ENCODE data around the gene SPINT2. TPM values are rescaled to one million over a fixed set of nuclear protein-coding genes. Genes with fewer than 3 reads are reported as not detected.

The SPINT2 gene
- total RNA-seq (10 to 100 TPM; 35.7 to 40.4 TPM), polyA plus RNA-seq (10 to 100 TPM; 72.3 to 94.5 TPM)

GRCh38 chr19:38264486-38265212 is at the start of gene SPINT2:
SPINT2 (plus strand) TSS chr19:38264573; CDS start chr19:38264893, 320 bp downstream.
- Histone ChIP-seq H3K27ac (ENCODE audit: low read depth, low read length) (peak within 1 kb of the TSS; percentile 44), H3K27me3 (ENCODE audit: insufficient read depth, low read length) (no peaks in the 10 kb centered on the region), H3K4me1 (ENCODE audit: insufficient read depth, low read length) (peaks cover 21% of the 10 kb centered on the region), H3K4me3 (ENCODE audit: low read length in 2 of 2) (peak within 1 kb of the TSS; percentile 34 to 65), H3K9me3 (ENCODE audit: control insufficient read depth in 1 of 2, low read length in 2 of 2) (no peaks in the 10 kb centered on the region), H3K36me3 (ENCODE audit: insufficient read depth, low read length) (no peaks in the 10 kb centered on the region)
- Mint-ChIP-seq H3K27me3 (no peaks in the 10 kb centered on the region), H3K36me3 (no peaks in the 10 kb centered on the region), H3K9me3 (peaks cover 0 to under 1% (median 0%) of the 10 kb centered on the region in 8 donors), H3K27ac (peak within 1 kb of the TSS; percentile 67 to 95 (median 85)), H3K4me3 (peak within 1 kb of the TSS; percentile 84 to 90 (median 88)), H3K4me1 (peaks cover 17 to 33% (median 28%) of the 10 kb centered on the region in 4 donors)
- intact Hi-C loops (cut with micrococcal nuclease): loop anchor here (1.0 kb wide), 2 partner anchors 52 to 71 kb away; partner anchors contain the start of gene CATSPERG
- POLR2A ChIA-PET (ENCODE audit: partially characterized antibody): interaction anchor here (0.5 to 1.4 kb wide), 4 partner anchors 110 to 585 kb away, joined by 3 to 7 read pairs (median 4); partner anchors contain the start of genes PSMD8, SIPA1L3 and WDR87
- CTCF ChIA-PET (ENCODE audit: partially characterized antibody): interaction anchor here (0.6 to 3.1 kb wide), 5 partner anchors 21 to 362 kb away, joined by 3 to 17 read pairs (median 5); partner anchors contain the start of gene PSMD8
- peak in 2 of 5 donors; percentile 62 to 85 for DNase-seq

GRCh38 chr19:38216785-38217641 is 47.4 kb upstream of the SPINT2 start:
- CTCF ChIA-PET (ENCODE audit: partially characterized antibody): no interaction called here
- H3K9me3 Mint-ChIP-seq: peaks cover 0 to 5% (median 0%) of the 10 kb centered on the region in 8 donors

GRCh38 chr19:38218204-38218603 is 46.2 kb upstream of the SPINT2 start:
- H3K27me3 ChIP-seq (ENCODE audit: insufficient read depth, low read length): peaks cover 6% of the 10 kb centered on the region
- peaks cover 19 to 47% of the 10 kb centered on the region in 2 donors for H3K27me3 Mint-ChIP-seq
- H3K36me3 Mint-ChIP-seq: no peaks in the 10 kb centered on the region
- no peak overlapping the region for H3K27ac ChIP-seq (ENCODE audit: low read depth, low read length)
- CTCF ChIA-PET (ENCODE audit: partially characterized antibody): interaction anchor here (1.0 kb wide), 1 partner anchor 16 kb away, joined by 3 read pairs; no protein-coding TSS in a partner anchor
- intact Hi-C loops (cut with micrococcal nuclease): no loop called here
- peaks cover 0 to 5% (median 0%) of the 10 kb centered on the region in 8 donors for H3K9me3 Mint-ChIP-seq
- H3K4me3 ChIP-seq (ENCODE audit: low read length in 2 of 2): no peak overlapping the region
- DNase-seq: no peak
- peaks cover 12 to 23% (median 16%) of the 10 kb centered on the region in 4 donors for H3K4me1 Mint-ChIP-seq
- peak overlapping the region in 2 of 7 donors; percentile 8 to 26 for H3K27ac Mint-ChIP-seq
- H3K9me3 ChIP-seq (ENCODE audit: control insufficient read depth in 1 of 2, low read length in 2 of 2): no peaks in the 10 kb centered on the region
- no peaks in the 10 kb centered on the region for H3K36me3 ChIP-seq (ENCODE audit: insufficient read depth, low read length)
- peaks cover 13% of the 10 kb centered on the region for H3K4me1 ChIP-seq (ENCODE audit: insufficient read depth, low read length)
- no peak overlapping the region for H3K4me3 Mint-ChIP-seq
- POLR2A ChIA-PET (ENCODE audit: partially characterized antibody): no interaction called here

More at GRCh38 chr19:38216785-38217641, 47.4 kb upstream of the SPINT2 start:
- Mint-ChIP-seq H3K36me3 (no peaks in the 10 kb centered on the region), H3K27ac (no peak overlapping the region), H3K4me1 (peaks cover 8 to 21% (median 13%) of the 10 kb centered on the region in 4 donors), H3K4me3 (no peak overlapping the region), H3K27me3 (peaks cover 14 to 42% of the 10 kb centered on the region in 2 donors)
- H3K27me3 ChIP-seq (ENCODE audit: insufficient read depth, low read length): no peaks in the 10 kb centered on the region
- DNase-seq: no peak
- H3K9me3 ChIP-seq (ENCODE audit: control insufficient read depth in 1 of 2, low read length in 2 of 2): no peaks in the 10 kb centered on the region
- POLR2A ChIA-PET (ENCODE audit: partially characterized antibody): no interaction called here
- H3K4me3 ChIP-seq (ENCODE audit: low read length in 2 of 2): no peak overlapping the region
- intact Hi-C loops (cut with micrococcal nuclease): no loop called here
- no peak overlapping the region for H3K27ac ChIP-seq (ENCODE audit: low read depth, low read length)
- H3K4me1 ChIP-seq (ENCODE audit: insufficient read depth, low read length): peaks cover 16% of the 10 kb centered on the region
- no peaks in the 10 kb centered on the region for H3K36me3 ChIP-seq (ENCODE audit: insufficient read depth, low read length)

- POLR2A ChIA-PET (ENCODE audit: partially characterized antibody): no interaction called here
- Mint-ChIP-seq H3K36me3 (no peaks in the 10 kb centered on the region), H3K27me3 (peaks cover 24 to 46% of the 10 kb centered on the region in 2 donors), H3K9me3 (peaks cover 0 to 6% (median 0%) of the 10 kb centered on the region in 8 donors), H3K4me3 (no peak overlapping the region), H3K4me1 (peaks cover 9 to 22% (median 16%) of the 10 kb centered on the region in 4 donors), H3K27ac (no peak overlapping the region)
- H3K4me1 ChIP-seq (ENCODE audit: insufficient read depth, low read length): peaks cover 10% of the 10 kb centered on the region
- H3K4me3 ChIP-seq (ENCODE audit: low read length in 2 of 2): no peak overlapping the region
- CTCF ChIA-PET (ENCODE audit: partially characterized antibody): no interaction called here
- no peaks in the 10 kb centered on the region for H3K36me3 ChIP-seq (ENCODE audit: insufficient read depth, low read length)
- H3K27me3 ChIP-seq (ENCODE audit: insufficient read depth, low read length): peaks cover 10% of the 10 kb centered on the region
- H3K9me3 ChIP-seq (ENCODE audit: control insufficient read depth in 1 of 2, low read length in 2 of 2): no peaks in the 10 kb centered on the region
- H3K27ac ChIP-seq (ENCODE audit: low read depth, low read length): no peak overlapping the region
- DNase-seq: no peak
- intact Hi-C loops (cut with micrococcal nuclease): no loop called here
Observed at GRCh38 chr19:38219221-38219620, 45.2 kb upstream of the SPINT2 start.

GRCh38 chr19:38221421-38221820 is 43.0 kb upstream of the SPINT2 start:
- H3K4me3 ChIP-seq (ENCODE audit: low read length in 2 of 2): no peak overlapping the region
- no peak for DNase-seq
- ChIA-PET POLR2A (ENCODE audit: partially characterized antibody) (no interaction called here), CTCF (ENCODE audit: partially characterized antibody) (interaction anchor here (1.0 kb wide), 1 partner anchor 114 kb away, joined by 3 read pairs; the partner anchor contains the start of gene CATSPERG)
- H3K4me1 Mint-ChIP-seq: peaks cover 8 to 21% (median 18%) of the 10 kb centered on the region in 4 donors
- H3K36me3 Mint-ChIP-seq: no peaks in the 10 kb centered on the region
- H3K27ac Mint-ChIP-seq: no peak overlapping the region
- no peak overlapping the region for H3K27ac ChIP-seq (ENCODE audit: low read depth, low read length)
- no peaks in the 10 kb centered on the region for H3K36me3 ChIP-seq (ENCODE audit: insufficient read depth, low read length)
- H3K4me3 Mint-ChIP-seq: no peak overlapping the region
- H3K27me3 Mint-ChIP-seq: peaks cover 25 to 43% of the 10 kb centered on the region in 2 donors
- intact Hi-C loops (cut with micrococcal nuclease): no loop called here
- H3K9me3 ChIP-seq (ENCODE audit: control insufficient read depth in 1 of 2, low read length in 2 of 2): no peaks in the 10 kb centered on the region
- peaks cover 23% of the 10 kb centered on the region for H3K27me3 ChIP-seq (ENCODE audit: insufficient read depth, low read length)
- H3K4me1 ChIP-seq (ENCODE audit: insufficient read depth, low read length): peaks cover 11% of the 10 kb centered on the region
- peaks cover 0 to 3% (median 0%) of the 10 kb centered on the region in 8 donors for H3K9me3 Mint-ChIP-seq

- H3K27ac Mint-ChIP-seq: no peak overlapping the region
Observed at GRCh38 chr19:38221919-38222830, 42.2 kb upstream of the SPINT2 start.

More at GRCh38 chr19:38221919-38222830, 42.2 kb upstream of the SPINT2 start:
- peaks cover 31 to 44% of the 10 kb centered on the region in 2 donors for H3K27me3 Mint-ChIP-seq
- H3K36me3 Mint-ChIP-seq: no peaks in the 10 kb centered on the region
- peaks cover 26% of the 10 kb centered on the region for H3K27me3 ChIP-seq (ENCODE audit: insufficient read depth, low read length)
- CTCF ChIA-PET (ENCODE audit: partially characterized antibody): interaction anchor here (1.0 kb wide), 1 partner anchor 113 kb away, joined by 3 read pairs; the partner anchor contains the start of gene CATSPERG
- H3K27ac ChIP-seq (ENCODE audit: low read depth, low read length): no peak overlapping the region
- POLR2A ChIA-PET (ENCODE audit: partially characterized antibody): no interaction called here
- H3K4me1 Mint-ChIP-seq: peaks cover 8 to 21% (median 19%) of the 10 kb centered on the region in 4 donors
- H3K36me3 ChIP-seq (ENCODE audit: insufficient read depth, low read length): no peaks in the 10 kb centered on the region
- H3K4me3 ChIP-seq (ENCODE audit: low read length in 2 of 2): no peak overlapping the region
- peaks cover 0 to 3% (median 0%) of the 10 kb centered on the region in 8 donors for H3K9me3 Mint-ChIP-seq
- H3K4me1 ChIP-seq (ENCODE audit: insufficient read depth, low read length): peaks cover 11% of the 10 kb centered on the region
- H3K9me3 ChIP-seq (ENCODE audit: control insufficient read depth in 1 of 2, low read length in 2 of 2): no peaks in the 10 kb centered on the region
- intact Hi-C loops (cut with micrococcal nuclease): no loop called here
- no peak for DNase-seq
- no peak overlapping the region for H3K4me3 Mint-ChIP-seq
